Activated T-helper 1 cell treated with anti-CD3 and anti-CD28 coated beads, Interleukin-2, amount 50 U/mL, for 16 hours (primary cell): Measurements from ENCODE around the gene TOMM20.
"Not testable (repeated sequence)": the region's sequence is repeated elsewhere in the genome, so short reads cannot be mapped to it uniquely, and the experiment has no call there.

Experiments
- DNase-seq, 2 donors: peaks; one replicate each; pipeline ENCODE4 v3.0.0-alpha.2; 2020; ENCODE audit warnings: low read depth in 1 of 2, low spot score in 1 of 2

TOMM20 gene

GRCh38 chr1:235079443-235080296, 49.0 kb downstream of the TOMM20 start:
- no peak for DNase-seq

GRCh38 chr1:235078480-235079381, 49.9 kb downstream of the TOMM20 start:
- DNase-seq = no peak

GRCh38 chr1:235077571-235078479, 50.8 kb downstream of the TOMM20 start:
- no peak for DNase-seq

- DNase-seq = no peak
These were observed 51.5 kb downstream of the TOMM20 start for GRCh38 chr1:235077163-235077540.

GRCh38 chr1:235076504-235077162, 52.0 kb downstream of the TOMM20 start:
- DNase-seq = no peak

GRCh38 chr1:235075777-235076308, 52.8 kb downstream of the TOMM20 start:
- DNase-seq = no peak

- DNase-seq = peak in 1 of 2 donors; percentile 62
These were observed 53.4 kb downstream of the TOMM20 start for GRCh38 chr1:235075048-235075776.

GRCh38 chr1:235074523-235075047, 54.1 kb downstream of the TOMM20 start:
- peak in 1 of 2 donors; percentile 30 for DNase-seq

- no peak for DNase-seq
These were observed 54.6 kb downstream of the TOMM20 start for GRCh38 chr1:235073968-235074522.

GRCh38 chr1:235073331-235073967, 55.2 kb downstream of the TOMM20 start:
- DNase-seq = no peak

GRCh38 chr1:235072577-235072976, 56.1 kb downstream of the TOMM20 start:
- not testable (repeated sequence) for DNase-seq

- no peak for DNase-seq
These were observed 56.5 kb downstream of the TOMM20 start for GRCh38 chr1:235072096-235072495.

GRCh38 chr1:235070819-235071218, 57.8 kb downstream of the TOMM20 start:
- no peak for DNase-seq

- DNase-seq = no peak
These were observed 58.8 kb downstream of the TOMM20 start for GRCh38 chr1:235069577-235070563.

- no peak for DNase-seq
These were observed 59.5 kb downstream of the TOMM20 start for GRCh38 chr1:235069176-235069575.

- no peak for DNase-seq
These were observed 60.2 kb downstream of the TOMM20 start for GRCh38 chr1:235068158-235069121.
